GM19324 (cell line): Measurements from ENCODE around the gene NOS1.
"Not testable (repeated sequence)": the region's sequence is repeated elsewhere in the genome, so short reads cannot be mapped to it uniquely, and the experiment has no call there.

Experiments used
- ATAC-seq: cut with Tn5 transposase; IDR thresholded peaks from one replicate; pipeline ENCODE4 v1.9.1; 2021; ENCODE audit warnings: mild to moderate bottlenecking, moderate library complexity; ENCODE audit not compliant: unreplicated experiment, low FRiP score

Gene NOS1

GRCh38 chr12:117361347-117361751 lies at the start of gene NOS1:
Gene NOS1, minus strand, starts transcription at chr12:117361626. Its CDS starts 30,557 bp downstream, at chr12:117331069.
- no peak for ATAC-seq

DNA sequence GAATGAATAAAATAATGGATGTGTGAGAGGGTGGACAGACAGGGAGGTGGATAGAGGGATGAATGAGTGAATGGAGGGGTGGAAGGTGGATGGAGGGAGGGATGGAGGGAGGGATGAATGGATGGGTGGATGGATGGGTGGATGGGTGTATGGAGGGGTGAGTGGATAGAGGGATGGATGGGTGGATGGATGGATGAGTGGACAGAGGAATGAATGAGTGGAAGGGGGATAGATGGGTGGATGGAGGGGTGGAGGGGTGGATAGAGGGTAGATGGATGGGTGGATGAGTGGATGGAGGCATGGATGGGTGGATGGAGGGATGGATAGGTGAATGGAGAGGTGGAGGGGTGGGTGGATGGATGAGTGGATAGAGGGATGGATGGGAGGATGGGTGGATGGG lies 47.9 kb upstream of the NOS1 start:
- ATAC-seq: no peak

DNA sequence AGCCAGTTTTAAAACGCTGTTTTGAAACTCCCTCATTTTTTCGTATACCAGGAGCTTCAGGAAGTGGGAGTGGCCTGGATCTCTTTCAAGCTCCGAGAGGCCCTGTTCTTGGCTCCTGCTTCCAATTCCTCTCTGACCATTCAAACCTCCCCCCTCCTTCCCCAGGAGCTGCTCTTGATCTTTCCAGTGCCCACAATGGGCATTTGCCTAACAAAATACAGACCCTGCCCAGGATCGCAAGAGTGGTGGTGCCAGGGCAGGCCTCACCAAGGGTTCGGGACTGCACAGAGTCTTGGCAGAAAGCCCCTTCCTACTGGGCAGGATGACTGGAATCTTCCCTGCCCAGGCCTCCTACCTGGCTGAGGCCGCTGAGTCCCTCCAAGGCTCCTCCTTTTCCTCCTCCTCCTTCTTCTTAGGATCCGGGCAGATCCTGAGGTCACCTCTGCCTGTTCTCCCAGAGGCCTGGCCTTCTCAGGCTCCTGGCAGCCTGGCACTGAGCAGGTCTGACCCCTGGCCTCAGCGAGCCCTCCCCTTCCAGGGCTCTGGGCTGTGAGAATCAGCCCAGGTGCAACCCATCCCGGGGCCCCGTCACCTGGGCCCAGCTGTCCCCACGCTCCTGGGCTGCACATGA lies 46.9 kb upstream of the NOS1 start:
- no peak for ATAC-seq

DNA sequence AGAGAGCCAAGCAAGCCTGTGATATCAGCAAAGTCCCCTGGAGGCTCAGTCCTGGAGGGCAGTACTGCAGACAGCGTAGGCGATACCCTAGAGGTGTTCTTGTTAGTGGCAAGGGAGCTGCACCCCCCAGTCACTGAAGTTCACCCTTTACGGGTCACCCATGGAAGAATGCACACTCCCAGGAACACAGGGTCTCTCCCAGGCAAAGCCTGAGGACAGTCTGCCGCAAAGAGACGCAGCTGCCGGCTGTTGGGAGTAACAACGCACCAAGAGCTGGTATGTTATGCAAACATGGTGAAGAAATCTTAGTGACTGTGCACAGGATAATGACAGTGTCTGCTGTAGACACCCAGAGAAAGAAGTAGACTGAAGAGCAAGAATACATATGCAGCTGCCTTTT lies 43.5 kb upstream of the NOS1 start:
- no peak for ATAC-seq

- no peak for ATAC-seq
These were observed 42.9 kb upstream of the NOS1 start for GRCh38 chr12:117404203-117404853.

GRCh38 chr12:117403586-117404139 lies 42.2 kb upstream of the NOS1 start:
- ATAC-seq: no peak

DNA sequence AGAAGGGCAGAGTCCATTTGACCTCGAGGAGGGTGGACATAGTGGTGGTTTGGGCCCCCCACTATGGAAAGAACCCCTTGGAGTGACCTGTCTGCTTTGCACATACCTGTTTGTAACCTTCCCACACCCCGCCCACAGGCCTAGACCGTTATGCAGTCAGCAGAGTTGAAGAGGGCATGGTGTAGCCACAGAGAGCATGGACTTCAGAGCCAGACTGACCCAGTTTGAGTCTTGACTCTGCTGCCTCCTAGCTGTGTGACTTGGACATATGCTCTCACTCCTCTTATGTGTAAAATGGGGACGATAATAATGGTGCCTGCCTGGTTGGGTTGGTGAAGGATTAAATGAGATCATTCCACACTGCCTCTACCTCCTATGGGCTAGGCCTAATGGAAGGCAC lies 40.9 kb upstream of the NOS1 start:
- ATAC-seq: no peak

DNA sequence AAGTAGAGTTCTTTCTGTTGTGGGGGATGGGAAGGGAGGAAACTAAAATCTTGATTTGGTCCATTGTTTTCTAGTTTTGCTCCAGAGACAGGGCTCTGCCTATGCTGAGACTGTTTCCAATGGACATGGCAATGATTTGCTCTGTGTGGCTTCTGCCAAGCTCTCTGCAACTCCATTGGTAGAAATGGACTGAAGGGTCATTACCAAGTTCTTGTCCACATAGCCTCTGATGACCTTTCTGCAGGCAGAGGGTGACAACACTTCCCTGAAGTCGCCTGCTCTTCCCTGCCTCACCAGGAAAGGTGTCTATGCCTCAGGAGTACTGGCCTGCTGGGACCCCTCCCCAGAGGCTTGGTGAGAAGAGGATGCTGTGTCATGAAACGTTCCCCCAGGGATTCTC lies 39.5 kb upstream of the NOS1 start:
- no peak for ATAC-seq

- not testable (repeated sequence) for ATAC-seq
These were observed 37.1 kb upstream of the NOS1 start for GRCh38 chr12:117398482-117398881.

DNA sequence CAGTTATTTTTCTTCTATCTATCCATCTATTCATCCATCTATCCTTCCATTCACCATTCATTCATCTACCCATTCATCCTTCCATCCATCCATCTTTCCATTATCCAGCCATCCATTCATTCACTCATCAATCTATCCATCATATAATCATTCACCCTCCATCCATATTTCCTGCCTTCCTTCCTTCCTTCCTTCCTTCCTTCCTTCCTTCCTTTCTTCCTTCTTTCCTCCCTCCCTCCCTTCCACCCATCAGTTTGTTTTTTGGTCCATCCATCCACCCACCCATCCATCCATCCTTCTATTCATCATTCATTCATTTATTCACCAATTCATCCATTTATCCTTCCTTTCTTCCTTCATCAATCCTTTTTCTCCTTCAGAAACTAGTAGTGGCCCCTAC lies 34.3 kb upstream of the NOS1 start:
- no peak for ATAC-seq

DNA sequence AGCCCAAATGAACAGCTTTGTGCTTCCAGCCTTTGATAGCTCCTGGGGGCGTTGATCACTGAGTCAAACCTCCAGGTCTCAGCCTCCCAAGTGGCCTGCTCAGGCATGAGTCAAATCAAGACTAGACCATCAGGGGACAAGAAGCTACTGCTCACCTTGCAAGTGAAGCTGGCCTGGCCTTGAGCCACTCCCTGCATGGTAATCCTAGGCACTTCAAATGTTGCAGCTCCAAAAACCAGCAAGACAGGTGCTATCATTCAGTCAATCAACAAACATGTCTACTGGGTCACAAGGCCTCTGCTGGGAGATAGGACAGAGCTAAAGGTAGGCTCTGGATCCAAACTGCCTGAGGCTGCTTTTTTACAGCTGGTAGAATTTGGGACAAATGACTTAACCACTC lies 33.1 kb upstream of the NOS1 start:
- no peak for ATAC-seq

DNA sequence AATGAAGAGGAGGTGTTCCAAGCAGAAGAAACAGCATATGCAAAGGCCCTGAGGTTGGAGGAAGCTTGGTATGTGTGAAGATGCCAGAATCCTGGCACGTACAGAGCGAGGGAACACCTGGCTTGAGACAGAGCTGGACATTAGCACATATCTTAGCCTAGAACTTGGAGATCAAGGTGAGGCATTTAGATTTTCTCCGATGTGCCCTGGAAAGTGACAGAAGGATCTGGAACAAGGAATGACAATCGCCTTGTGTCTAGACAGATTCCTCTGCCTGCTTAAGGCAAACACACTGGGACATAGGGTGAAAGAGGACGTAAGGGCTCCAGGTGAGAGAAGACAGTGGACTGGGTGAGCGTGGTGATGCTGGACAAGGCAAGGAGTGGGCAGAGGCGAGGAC lies 32.2 kb upstream of the NOS1 start:
- no peak for ATAC-seq

GRCh38 chr12:117390866-117391265 lies 29.4 kb upstream of the NOS1 start:
- ATAC-seq: no peak

GRCh38 chr12:117388951-117389446 lies 27.6 kb upstream of the NOS1 start:
- ATAC-seq: no peak

DNA sequence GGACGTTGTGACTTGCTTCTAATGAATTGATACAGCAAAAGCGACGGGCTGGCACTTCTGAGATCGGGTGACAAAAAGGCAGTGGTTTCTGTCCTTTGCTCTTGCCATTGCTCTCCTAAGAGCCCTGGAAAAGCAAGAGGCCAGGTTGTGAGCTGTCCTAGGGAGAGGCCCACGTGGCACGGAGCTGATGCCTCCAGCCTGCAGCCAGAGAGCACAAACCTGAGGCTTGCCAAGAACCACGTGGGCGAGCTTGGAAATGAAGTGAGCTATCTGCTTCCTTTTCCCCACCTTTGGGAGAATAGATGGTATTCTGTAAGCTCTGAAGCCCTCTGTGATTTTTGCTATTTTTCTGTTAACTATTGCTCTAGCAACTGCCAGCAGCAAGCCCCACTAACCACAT lies 26.4 kb upstream of the NOS1 start:
- no peak for ATAC-seq

GRCh38 chr12:117384735-117385134 lies 23.3 kb upstream of the NOS1 start:
- no peak for ATAC-seq

GRCh38 chr12:117380083-117380482 lies 18.7 kb upstream of the NOS1 start:
- no peak for ATAC-seq

DNA sequence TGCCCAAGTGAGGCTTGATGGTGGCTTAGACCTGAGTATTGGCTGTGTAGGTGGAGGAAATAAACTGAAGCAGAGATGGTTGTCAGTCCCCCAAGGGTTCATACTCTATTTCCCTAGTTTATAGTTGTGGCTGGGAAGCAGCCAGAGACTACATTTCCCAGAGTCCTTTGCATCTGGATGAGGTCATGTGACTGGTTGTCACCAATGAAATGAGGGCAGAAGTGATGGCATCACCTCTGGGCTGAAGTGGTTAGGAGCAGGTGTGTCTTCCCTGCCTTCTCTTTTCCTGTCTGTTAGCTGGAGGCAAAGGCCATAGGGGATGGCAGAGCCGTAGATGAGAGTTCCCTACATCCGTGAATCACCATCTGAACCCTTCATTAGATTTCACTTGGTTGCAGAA lies 16.3 kb upstream of the NOS1 start:
- no peak for ATAC-seq

DNA sequence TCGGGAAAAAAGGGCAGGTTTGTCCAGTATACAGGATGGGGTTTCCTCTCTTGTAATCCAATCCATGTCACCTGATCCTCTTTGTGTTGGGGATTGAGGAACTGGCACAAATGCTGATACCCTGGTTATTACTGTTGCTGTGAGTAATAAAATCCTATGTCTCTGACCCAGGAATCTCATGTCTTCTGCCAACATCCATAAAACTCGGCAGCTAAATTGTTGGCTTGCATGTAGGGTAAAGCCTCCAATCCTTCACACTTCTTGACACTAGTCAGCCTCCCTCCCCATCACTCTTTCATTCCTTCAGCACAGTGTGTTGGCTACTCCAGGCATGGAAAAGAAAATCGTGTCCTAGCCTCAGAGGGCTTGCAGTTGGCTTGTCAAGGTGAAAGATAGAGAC lies 9.2 kb upstream of the NOS1 start:
- no peak for ATAC-seq

DNA sequence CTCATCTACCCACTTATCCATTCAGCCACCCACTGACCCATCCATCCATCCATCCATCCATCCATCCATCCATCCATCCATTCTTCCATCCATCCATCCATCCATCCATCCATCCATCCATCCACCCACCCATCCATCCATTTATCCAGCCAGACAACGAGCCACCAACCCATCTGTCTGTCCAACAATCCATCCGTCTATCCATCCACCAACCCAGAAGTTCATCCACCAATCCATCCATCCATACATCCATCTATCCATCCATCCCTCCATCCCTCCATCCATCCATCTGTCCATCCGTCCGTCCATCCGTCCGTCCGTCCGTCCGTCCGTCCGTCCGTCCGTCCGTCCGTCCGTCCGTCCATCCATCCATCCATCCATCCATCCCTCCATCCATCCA lies 8.6 kb upstream of the NOS1 start:
- not testable (repeated sequence) for ATAC-seq

- no peak for ATAC-seq
These were observed 5.7 kb upstream of the NOS1 start for GRCh38 chr12:117367006-117367638.
